GM23248 (cell line): ENCODE results near the gene CCDC85B. TPM values are rescaled to one million over a fixed set of nuclear protein-coding genes. Genes with fewer than 3 reads are reported as not detected.
A peak's percentile ranks its signal among the peaks of the same experiment; 100 is the strongest.

ENCODE experiments used
- DNase-seq: peaks from one replicate; pipeline ENCODE4 v3.0.0-alpha.2; 2015
- H2AFZ ChIP-seq: fragments of 200-600 bp; sonication (generic); 2 replicates; pipeline ENCODE4 v1.6.1; 2016; ENCODE audit warnings: antibody characterized with exemption
- H3F3A ChIP-seq: fragments of 200-600 bp; sonication (generic); 2 replicates; pipeline ENCODE4 v1.6.1; 2016; ENCODE audit warnings: mild to moderate bottlenecking, antibody characterized with exemption, mixed run types; ENCODE audit not compliant: insufficient read depth
- H3K27ac ChIP-seq: fragments of 200-600 bp; sonication (generic); 2 replicates; pipeline ENCODE4 v1.5.1; 2016; ENCODE audit warnings: mild to moderate bottlenecking
- H3K27me3 ChIP-seq: fragments of 200-600 bp; sonication (generic); replicated peaks from 2 replicates; pipeline ENCODE4 v1.6.1; 2016; ENCODE audit warnings: mild to moderate bottlenecking; ENCODE audit not compliant: insufficient read depth
- H3K36me3 ChIP-seq: fragments of 200-600 bp; sonication (generic); 2 replicates; pipeline ENCODE4 v1.6.1; 2016; ENCODE audit warnings: low read depth, mild to moderate bottlenecking
- H3K4me1 ChIP-seq: fragments of 200-600 bp; sonication (generic); 2 replicates; pipeline ENCODE4 v1.6.1; 2016; ENCODE audit warnings: mild to moderate bottlenecking; ENCODE audit not compliant: insufficient read depth
- H3K4me2 ChIP-seq: fragments of 200-600 bp; sonication (generic); one replicate; pipeline ENCODE4 v1.6.1; 2016; ENCODE audit warnings: mild to moderate bottlenecking; ENCODE audit not compliant: unreplicated experiment
- H3K4me3 ChIP-seq: fragments of 200-600 bp; sonication (generic); 2 replicates; pipeline ENCODE4 v1.5.1; 2016; ENCODE audit warnings: mild to moderate bottlenecking
- H3K79me2 ChIP-seq: fragments of 200-600 bp; sonication (generic); 2 replicates; pipeline ENCODE4 v1.6.1; 2016; ENCODE audit warnings: mild to moderate bottlenecking; ENCODE audit not compliant: insufficient read depth
- H3K9ac ChIP-seq: fragments of 200-600 bp; sonication (generic); 2 replicates; pipeline ENCODE4 v1.6.1; 2016; ENCODE audit warnings: mild to moderate bottlenecking
- H3K9me2 ChIP-seq: fragments of 200-600 bp; sonication (generic); 2 replicates; pipeline ENCODE4 v1.6.1; 2016; ENCODE audit warnings: mixed run types, mild to moderate bottlenecking, moderate library complexity; ENCODE audit not compliant: insufficient read depth
- H3K9me3 ChIP-seq: fragments of 200-600 bp; sonication (generic); one replicate; pipeline ENCODE4 v1.6.1; 2017; ENCODE audit warnings: low read depth
- H4K20me1 ChIP-seq: fragments of 200-600 bp; sonication (generic); 2 replicates; pipeline ENCODE4 v1.6.0; 2016; ENCODE audit not compliant: insufficient read depth
- EZH2 ChIP-seq: fragments of 200-600 bp; sonication (generic); IDR thresholded peaks from 2 replicates; pipeline ENCODE4 v1.6.1; 2018; ENCODE audit warnings: antibody characterized with exemption, mild to moderate bottlenecking; ENCODE audit not compliant: insufficient read depth, poor library complexity, severe bottlenecking
- EZH2phosphoT487 ChIP-seq: fragments of 200-600 bp; sonication (generic); IDR thresholded peaks from 2 replicates; pipeline ENCODE4 v1.6.1; 2018; ENCODE audit warnings: antibody characterized with exemption, moderate library complexity, mild to moderate bottlenecking, low read depth; ENCODE audit not compliant: insufficient read depth
- WGBS, 2 experiments: methylation state at CpG; one replicate each; pipeline ENCODE4 v1.1.6; 2015 to 2017; ENCODE audit warnings: low lambda C conversion rate in 2 of 2, low coverage in 1 of 2; ENCODE audit errors: missing lambda C conversion rate in 2 of 2; 5-methylcytosine and 5-hydroxymethylcytosine counted together
- in situ Hi-C: fragments of 300-500 bp; cut with MboI; formaldehyde crosslinking; loops from 2 replicates; pipeline ENCODE4 v1.15.0; 2020
- polyA plus RNA-seq: library from polyadenylated mRNA; unstranded; fragments of >200 nt; fragmentation: Nextera tagmentation; extraction: Ambion mirVana; gene quantifications from 2 replicates; pipeline ENCODE4 v1.2.1, GENCODE V29; 2016
- total RNA-seq: library from RNA; depleted of rRNA; stranded (reverse); fragments of >200 nt; shearing (Covaris generic); gene quantifications from 2 replicates; pipeline ENCODE4 v1.2.3, GENCODE V29; 2014

Gene CCDC85B
- total and polyA plus RNA-seq, 2 experiments from 2014 or later: 116 to 143 TPM

GRCh38 chr11:65856689-65857499, 33.6 kb upstream of the CCDC85B start:
- Histone ChIP-seq H3F3A (peaks cover 74% of the 10 kb centered on the region), H3K4me1 (peaks cover 12% of the 10 kb centered on the region), H3K27ac (peak overlapping the region; percentile 65), H2AFZ (no peak overlapping the region), H4K20me1 (peaks cover 23% of the 10 kb centered on the region; the same call in 1 of the 2 replicates), H3K9me2 (no peaks in the 10 kb centered on the region), H3K9ac (peak overlapping the region; percentile 84), H3K9me3 (no peaks in the 10 kb centered on the region), H3K36me3 (peaks cover 38% of the 10 kb centered on the region), H3K4me3 (peak overlapping the region; percentile 94), H3K4me2 (peak overlapping the region; percentile 82), H3K27me3 (no peaks in the 10 kb centered on the region), H3K79me2 (peaks cover 61% of the 10 kb centered on the region)
- peak; percentile 87 for DNase-seq
- TF ChIP-seq EZH2phosphoT487: no peak
- no peak for TF ChIP-seq EZH2
- WGBS, 2 experiments: 0 to 1% methylated on average over 55 to 57 of the region's 57 CpGs
- in situ Hi-C loops: no loop called here

- Histone ChIP-seq H4K20me1 (peaks cover 23% of the 10 kb centered on the region; the same call in 1 of the 2 replicates), H3K79me2 (peaks cover 67% of the 10 kb centered on the region)
Measured at GRCh38 chr11:65857500-65857852, 33.0 kb upstream of the CCDC85B start.

GRCh38 chr11:65857853-65858680, 32.4 kb upstream of the CCDC85B start, which contains the start of gene CFL1:
Gene CFL1 (minus strand): TSS chr11:65858180. CDS start chr11:65858099, 81 bp downstream.
- H3K4me2 ChIP-seq: peak within 1 kb of the TSS; percentile 94
- TF ChIP-seq EZH2 (no peak), EZH2phosphoT487 (no peak)
- DNase-seq: peak; percentile 100
- peaks cover 35% of the 10 kb centered on the region for H3K36me3 ChIP-seq
- peak within 1 kb of the TSS; percentile 84 for H3K9ac ChIP-seq
- H2AFZ ChIP-seq: peak within 1 kb of the TSS; percentile 67
- H3K27ac ChIP-seq: peak within 1 kb of the TSS; percentile 84
- peaks cover 23% of the 10 kb centered on the region; the same call in 1 of the 2 replicates for H4K20me1 ChIP-seq
- H3K4me3 ChIP-seq: peak within 1 kb of the TSS; percentile 94
- H3K4me1 ChIP-seq: peaks cover 17% of the 10 kb centered on the region
- no peaks in the 10 kb centered on the region for H3K9me3 ChIP-seq
- peaks cover 69% of the 10 kb centered on the region for H3K79me2 ChIP-seq
- peaks cover 66% of the 10 kb centered on the region for H3F3A ChIP-seq
- in situ Hi-C loops: no loop called here
- WGBS, 2 experiments: 1 to 2% methylated on average over 60 to 71 of the region's 92 CpGs
- no peaks in the 10 kb centered on the region for H3K9me2 ChIP-seq
- no peaks in the 10 kb centered on the region for H3K27me3 ChIP-seq

More at GRCh38 chr11:65857500-65857852, 33.0 kb upstream of the CCDC85B start:
- peaks cover 17% of the 10 kb centered on the region for H3K4me1 ChIP-seq
- H3K4me2 ChIP-seq: peak overlapping the region; percentile 82
- H3K27me3 ChIP-seq: no peaks in the 10 kb centered on the region
- H3F3A ChIP-seq: peaks cover 72% of the 10 kb centered on the region
- H2AFZ ChIP-seq: no peak overlapping the region
- H3K36me3 ChIP-seq: peaks cover 38% of the 10 kb centered on the region
- no peak for TF ChIP-seq EZH2
- no peak for TF ChIP-seq EZH2phosphoT487
- WGBS, 2 experiments: 2 to 3% methylated on average over 13 to 17 of the region's 49 CpGs
- no peaks in the 10 kb centered on the region for H3K9me2 ChIP-seq
- peak; percentile 72 for DNase-seq
- no peaks in the 10 kb centered on the region for H3K9me3 ChIP-seq
- H3K9ac ChIP-seq: peak overlapping the region; percentile 84
- H3K27ac ChIP-seq: peak overlapping the region; percentile 65
- peak overlapping the region; percentile 94 for H3K4me3 ChIP-seq
- in situ Hi-C loops: no loop called here

GRCh38 chr11:65858681-65859087, 31.8 kb upstream of the CCDC85B start:
- Histone ChIP-seq H3F3A (peaks cover 60% of the 10 kb centered on the region), H3K9me3 (no peaks in the 10 kb centered on the region), H3K4me1 (peaks cover 17% of the 10 kb centered on the region), H3K27me3 (no peaks in the 10 kb centered on the region), H3K4me2 (peak overlapping the region; percentile 94), H3K9ac (peak overlapping the region; percentile 66), H3K4me3 (peak overlapping the region; percentile 92), H3K27ac (peak overlapping the region; percentile 84), H2AFZ (peak overlapping the region; percentile 67), H3K79me2 (peaks cover 69% of the 10 kb centered on the region), H3K9me2 (no peaks in the 10 kb centered on the region), H4K20me1 (peaks cover 23% of the 10 kb centered on the region; the same call in 1 of the 2 replicates), H3K36me3 (peaks cover 32% of the 10 kb centered on the region)
- 1 to 3% methylated on average over 10 of the region's 10 CpGs for WGBS, 2 experiments
- TF ChIP-seq EZH2phosphoT487 (no peak), EZH2 (no peak)
- in situ Hi-C loops: no loop called here
- DNase-seq: no peak
